Raji (cell line): Measurements from ENCODE around the gene CSTF1.

Experiments
- POLR2A ChIP-seq: IDR thresholded peaks from 2 replicates; pipeline ENCODE4 v1.6.1; 2011; ENCODE audit warnings: low read depth, low read length, control low read depth; ENCODE audit not compliant: insufficient read depth

Gene CSTF1

GRCh38 chr20:56361900-56362299 lies 30.5 kb upstream of the CSTF1 start:
- TF ChIP-seq POLR2A, result no peak

- TF ChIP-seq POLR2A, result no peak
Measured at GRCh38 chr20:56362833-56363413, 29.5 kb upstream of the CSTF1 start.

GRCh38 chr20:56363491-56363890 lies 29.0 kb upstream of the CSTF1 start:
- no peak for TF ChIP-seq POLR2A

DNA sequence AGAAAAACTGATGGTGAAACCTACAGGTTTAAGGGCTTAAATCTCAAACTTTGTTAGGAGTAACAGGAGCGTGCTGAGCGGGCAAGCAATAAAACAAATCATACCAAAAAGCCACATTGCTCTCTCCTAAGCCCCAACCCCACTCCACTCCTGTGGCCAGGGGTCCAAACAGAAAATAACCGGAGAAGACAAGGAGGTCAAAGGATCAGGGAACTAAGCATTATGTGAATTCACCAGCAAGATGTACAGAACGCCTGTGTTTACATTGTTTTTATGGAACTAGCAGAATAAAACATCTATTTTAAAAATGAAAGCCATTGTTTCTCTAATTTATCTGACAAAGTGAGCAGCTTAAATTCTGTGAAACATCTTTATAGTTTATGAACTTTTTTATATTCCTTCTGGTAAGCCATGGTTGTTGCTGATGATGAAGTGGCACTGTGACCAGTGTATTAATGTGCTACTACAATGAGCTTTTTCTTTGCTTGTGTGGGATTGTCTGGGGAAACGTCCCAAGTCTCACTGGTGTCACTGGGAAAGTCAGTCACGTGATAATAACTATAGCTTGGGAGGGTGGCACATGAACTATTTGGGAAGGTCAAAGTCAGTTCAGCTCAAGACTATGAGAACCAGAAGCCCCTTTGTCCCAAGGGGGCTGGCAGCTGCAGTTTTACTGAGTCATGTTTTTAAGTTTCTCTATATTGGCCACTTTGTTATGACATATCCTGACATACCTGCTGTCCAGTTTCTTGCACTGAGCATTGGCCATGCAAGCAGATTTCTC lies 23.9 kb upstream of the CSTF1 start:
- no peak for TF ChIP-seq POLR2A

- no peak for TF ChIP-seq POLR2A
Measured at GRCh38 chr20:56369179-56369578, 23.3 kb upstream of the CSTF1 start.

DNA sequence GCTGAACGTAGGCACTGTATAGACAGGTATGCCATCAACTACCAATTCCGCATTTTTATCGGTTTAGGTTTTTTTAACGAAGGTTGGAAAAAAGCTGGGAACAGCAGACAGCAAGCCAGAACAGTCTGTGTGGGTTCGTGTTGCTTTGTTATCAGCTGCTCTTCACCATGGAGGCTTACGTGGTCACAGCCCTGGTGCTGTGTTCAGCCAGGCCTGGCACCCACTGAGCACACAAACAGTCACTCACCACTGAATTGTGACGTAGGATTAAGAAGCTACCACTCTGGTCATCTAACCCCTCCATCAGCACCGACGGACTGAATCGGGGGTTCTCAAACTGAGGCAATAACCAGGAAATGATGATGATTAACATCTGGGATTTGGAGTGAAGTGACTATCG lies 20.5 kb upstream of the CSTF1 start:
- no peak for TF ChIP-seq POLR2A

DNA sequence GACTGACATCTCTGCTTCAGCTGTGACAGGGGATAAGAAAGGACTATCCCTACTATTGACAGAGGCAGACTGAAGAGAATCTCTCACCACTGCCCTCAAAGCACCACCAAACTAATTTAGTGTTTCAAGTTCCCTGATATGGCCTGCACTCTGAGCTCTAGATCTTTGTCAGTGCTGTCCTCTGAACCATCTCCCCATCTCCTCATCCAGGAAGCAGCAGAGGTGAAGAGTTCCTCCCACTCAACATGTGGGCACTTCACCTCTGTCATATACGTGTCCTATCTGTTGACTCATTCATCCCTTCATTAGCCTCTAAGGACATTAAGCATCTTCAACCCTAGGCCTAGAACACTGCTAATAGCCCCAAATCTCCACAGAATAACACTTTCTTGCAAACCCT lies 19.6 kb upstream of the CSTF1 start:
- TF ChIP-seq POLR2A, result no peak

DNA sequence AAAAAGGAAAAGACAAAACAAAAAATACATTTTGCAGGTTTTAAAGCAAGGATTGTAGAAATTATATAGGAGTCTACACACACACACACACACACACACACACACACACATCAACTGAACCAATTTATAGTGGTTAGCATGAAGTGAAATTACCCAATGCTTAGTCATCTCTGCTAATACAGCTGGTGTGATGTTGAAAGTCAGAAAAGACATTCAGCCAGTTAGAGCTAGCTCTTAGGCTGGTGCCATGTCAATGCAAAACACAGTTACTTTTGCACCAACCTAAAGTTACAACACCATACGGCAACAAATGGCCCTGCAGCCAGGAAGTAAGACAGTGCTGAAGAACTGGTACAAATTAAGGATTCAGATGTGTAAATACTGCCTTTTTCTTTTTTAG lies 18.5 kb upstream of the CSTF1 start:
- no peak for TF ChIP-seq POLR2A

- no peak for TF ChIP-seq POLR2A
Measured at GRCh38 chr20:56376331-56376730, 16.1 kb upstream of the CSTF1 start.

- no peak for TF ChIP-seq POLR2A
Measured at GRCh38 chr20:56378386-56378785, 14.1 kb upstream of the CSTF1 start.

GRCh38 chr20:56380375-56380774 lies 12.1 kb upstream of the CSTF1 start:
- TF ChIP-seq POLR2A, result no peak

DNA sequence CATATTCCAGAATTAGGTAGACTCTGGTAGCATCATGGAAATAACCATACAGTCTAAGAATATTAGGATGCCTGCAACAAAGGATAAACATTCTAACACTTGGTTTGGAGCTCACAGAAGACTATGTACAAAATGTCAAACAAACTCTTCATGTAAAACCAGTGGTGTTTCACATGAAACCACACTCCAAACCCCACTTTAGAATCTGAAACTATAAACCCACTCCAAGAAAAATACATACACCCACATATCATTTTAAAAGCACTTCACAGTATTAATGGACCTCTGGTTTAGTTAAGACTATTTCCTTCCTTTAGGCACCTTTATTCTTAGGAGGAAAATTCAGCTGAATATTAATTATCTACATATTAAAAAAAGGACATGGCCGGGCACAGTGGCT lies 10.9 kb upstream of the CSTF1 start:
- no peak for TF ChIP-seq POLR2A

GRCh38 chr20:56382696-56383095 lies 9.7 kb upstream of the CSTF1 start:
- TF ChIP-seq POLR2A, result no peak

DNA sequence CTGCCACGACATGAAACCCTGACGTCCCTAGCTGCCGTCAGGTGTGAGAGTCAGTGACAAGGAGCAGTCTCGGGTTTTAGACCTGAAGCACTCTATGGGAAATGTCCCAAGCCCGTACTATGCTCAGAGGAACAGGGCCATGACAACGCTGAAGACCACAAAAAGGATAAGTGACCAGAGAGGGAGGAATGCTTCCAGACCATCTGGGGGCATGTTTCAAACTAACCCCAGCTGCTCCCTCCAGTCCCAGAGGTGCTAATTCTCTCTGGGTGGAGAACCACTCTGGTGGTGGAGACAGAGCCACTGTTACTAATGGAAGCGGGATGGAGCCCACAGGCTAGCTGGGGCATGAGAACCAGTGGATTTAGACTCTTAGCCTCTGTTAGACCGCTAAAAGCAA lies 9.1 kb upstream of the CSTF1 start:
- no peak for TF ChIP-seq POLR2A

GRCh38 chr20:56385130-56385529 lies 7.3 kb upstream of the CSTF1 start:
- TF ChIP-seq POLR2A, result no peak

- TF ChIP-seq POLR2A, result no peak
Measured at GRCh38 chr20:56386219-56386618, 6.2 kb upstream of the CSTF1 start.

GRCh38 chr20:56388882-56389281 lies 3.6 kb upstream of the CSTF1 start:
- no peak for TF ChIP-seq POLR2A
